ENCODE data around the gene KIAA1614. TPM values are rescaled to one million over a fixed set of nuclear protein-coding genes. Genes with fewer than 3 reads are reported as not detected.

Gene KIAA1614
- total RNA-seq = 6.3 and 6.5 TPM in 2 replicates

GRCh38 chr1:180912801-180913565 is at the start of gene KIAA1614:
KIAA1614 (plus strand) TSS chr1:180912897; CDS start chr1:180913244, 347 bp downstream.

Other genes with a start within 250 kb of the KIAA1614 start
- gene STX6, start 110.0 kb downstream of the KIAA1614 start, total RNA-seq = 34.6 and 37.4 TPM in 2 replicates
- gene MR1, start 121.1 kb downstream of the KIAA1614 start, total RNA-seq = 15.4 and 17.6 TPM in 2 replicates
- 27.6 and 38.7 TPM in 2 replicates for gene IER5, start 175.8 kb downstream of the KIAA1614 start, total RNA-seq